Naive B cell (primary cell): ENCODE results near the gene IGIP. TPM values are rescaled to one million over a fixed set of nuclear protein-coding genes. Genes with fewer than 3 reads are reported as not detected.
A peak's percentile ranks its signal among the peaks of the same experiment; 100 is the strongest.

Source experiments
- ATAC-seq, 2 donors: fragments of 150-1000 bp; cut with Tn5 transposase; 2 replicates each; pipeline ENCODE4 v1.10.0; 2021; ENCODE audit warnings: low read depth in 2 of 2, mild to moderate bottlenecking in 2 of 2, moderate library complexity in 2 of 2
- DNase-seq: peaks from one replicate; pipeline ENCODE4 v3.0.0; 2022
- H3K27ac Mint-ChIP-seq, 6 donors: one replicate each; pipeline ENCODE4 v1.8.0; 2020 to 2022; ENCODE audit warnings: mild to moderate bottlenecking in 6 of 6, mixed read lengths in 6 of 6, moderate library complexity in 5 of 6, inconsistent platforms in 2 of 6
- H3K27me3 Mint-ChIP-seq, 3 donors: one replicate each; pipeline ENCODE4 v1.8.0; 2021 to 2022; ENCODE audit warnings: mixed read lengths in 3 of 3, mild to moderate bottlenecking in 1 of 3
- H3K36me3 Mint-ChIP-seq, 2 donors: one replicate each; pipeline ENCODE4 v1.8.0; 2020 to 2022; ENCODE audit warnings: mixed read lengths in 2 of 2, inconsistent platforms in 1 of 2, mild to moderate bottlenecking in 1 of 2
- H3K4me1 Mint-ChIP-seq, 3 donors: one replicate each; pipeline ENCODE4 v1.8.0; 2020 to 2022; ENCODE audit warnings: mixed read lengths in 3 of 3, inconsistent platforms in 1 of 3, mild to moderate bottlenecking in 1 of 3, moderate library complexity in 1 of 3
- H3K4me3 Mint-ChIP-seq, 8 donors: one replicate each; pipeline ENCODE4 v1.8.0; 2020 to 2022; ENCODE audit warnings: mild to moderate bottlenecking in 8 of 8, mixed read lengths in 8 of 8, moderate library complexity in 8 of 8, inconsistent platforms in 2 of 8
- H3K9me3 Mint-ChIP-seq, 7 donors: one replicate each; pipeline ENCODE4 v1.8.0; 2020 to 2022; ENCODE audit warnings: mixed read lengths in 7 of 7, mild to moderate bottlenecking in 5 of 7, inconsistent platforms in 2 of 7, moderate library complexity in 1 of 7
- polyA plus RNA-seq, 6 donors: library from polyadenylated mRNA; unstranded; fragments of 300-500 nt; fragmentation: Illumina TruSeq; gene quantifications; one replicate each; pipeline ENCODE4 v1.2.3, GENCODE V29; 2021; ENCODE audit warnings: low read depth in 6 of 6

IGIP gene
- polyA plus RNA-seq: under 1 TPM in 5 of 6 donors, not detected in 1; 0.09 to 0.46 (median 0.18) TPM

- no peak for ATAC-seq
- H3K4me3 Mint-ChIP-seq: no peak within 1 kb of the TSS
- H3K4me1 Mint-ChIP-seq: peaks cover 12 to 15% (median 14%) of the 10 kb centered on the region in 3 donors
- no peak for DNase-seq
- no peaks in the 10 kb centered on the region for H3K27me3 Mint-ChIP-seq
- no peaks in the 10 kb centered on the region for H3K9me3 Mint-ChIP-seq
- H3K27ac Mint-ChIP-seq: no peak within 1 kb of the TSS
- H3K36me3 Mint-ChIP-seq: no peaks in the 10 kb centered on the region
Measured at GRCh38 chr5:140125637-140126036, at the start of gene IGIP. Gene IGIP, plus strand, starts transcription at chr5:140125937. Its CDS starts 2,540 bp downstream, at chr5:140128477.

GRCh38 chr5:140076142-140076541 lies 49.6 kb upstream of the IGIP start:
- Mint-ChIP-seq H3K27me3 (peaks cover 25 to 37% (median 31%) of the 10 kb centered on the region in 3 donors), H3K27ac (no peak overlapping the region), H3K4me1 (no peaks in the 10 kb centered on the region), H3K9me3 (no peaks in the 10 kb centered on the region), H3K4me3 (no peak overlapping the region), H3K36me3 (no peaks in the 10 kb centered on the region)
- ATAC-seq: no peak
- no peak for DNase-seq

- H3K27ac Mint-ChIP-seq: no peak overlapping the region
- no peaks in the 10 kb centered on the region for H3K9me3 Mint-ChIP-seq
- ATAC-seq (no peak), DNase-seq (no peak)
- no peak overlapping the region for H3K4me3 Mint-ChIP-seq
- peaks cover 21 to 37% (median 34%) of the 10 kb centered on the region in 3 donors for H3K27me3 Mint-ChIP-seq
- H3K4me1 Mint-ChIP-seq: no peaks in the 10 kb centered on the region
- no peaks in the 10 kb centered on the region for H3K36me3 Mint-ChIP-seq
Measured at GRCh38 chr5:140076788-140077187, 48.9 kb upstream of the IGIP start.

- no peak for ATAC-seq
- Mint-ChIP-seq H3K36me3 (no peaks in the 10 kb centered on the region), H3K4me3 (no peak overlapping the region), H3K9me3 (no peaks in the 10 kb centered on the region), H3K27me3 (peaks cover 26 to 47% (median 40%) of the 10 kb centered on the region in 3 donors), H3K27ac (no peak overlapping the region), H3K4me1 (no peaks in the 10 kb centered on the region)
- no peak for DNase-seq
Measured at GRCh38 chr5:140083120-140083519, 42.6 kb upstream of the IGIP start.

GRCh38 chr5:140083650-140084049 lies 42.1 kb upstream of the IGIP start:
- H3K36me3 Mint-ChIP-seq: no peaks in the 10 kb centered on the region
- DNase-seq (no peak), ATAC-seq (no peak)
- H3K27ac Mint-ChIP-seq: no peak overlapping the region
- H3K4me3 Mint-ChIP-seq: no peak overlapping the region
- peaks cover 26 to 47% (median 40%) of the 10 kb centered on the region in 3 donors for H3K27me3 Mint-ChIP-seq
- H3K4me1 Mint-ChIP-seq: no peaks in the 10 kb centered on the region
- H3K9me3 Mint-ChIP-seq: no peaks in the 10 kb centered on the region

- H3K4me1 Mint-ChIP-seq: no peaks in the 10 kb centered on the region
- H3K4me3 Mint-ChIP-seq: no peak overlapping the region
- peaks cover 5 to 8% (median 6%) of the 10 kb centered on the region in 7 donors for H3K9me3 Mint-ChIP-seq
- peaks cover 6 to 7% of the 10 kb centered on the region in 2 donors for H3K36me3 Mint-ChIP-seq
- DNase-seq (no peak), ATAC-seq (no peak)
- H3K27ac Mint-ChIP-seq: no peak overlapping the region
- peaks cover 33 to 47% (median 45%) of the 10 kb centered on the region in 3 donors for H3K27me3 Mint-ChIP-seq
Measured at GRCh38 chr5:140084541-140084940, 41.2 kb upstream of the IGIP start.

GRCh38 chr5:140090251-140090650 lies 35.5 kb upstream of the IGIP start:
- Mint-ChIP-seq H3K9me3 (peaks cover 15 to 31% (median 26%) of the 10 kb centered on the region in 7 donors), H3K4me3 (no peak overlapping the region), H3K27me3 (peaks cover 29 to 46% (median 43%) of the 10 kb centered on the region in 3 donors), H3K36me3 (peaks cover 13 to 21% of the 10 kb centered on the region in 2 donors), H3K27ac (no peak overlapping the region), H3K4me1 (no peaks in the 10 kb centered on the region)
- DNase-seq (no peak), ATAC-seq (no peak)

GRCh38 chr5:140093179-140093578 lies 32.6 kb upstream of the IGIP start:
- peaks cover 13 to 21% of the 10 kb centered on the region in 2 donors for H3K36me3 Mint-ChIP-seq
- H3K27me3 Mint-ChIP-seq: peaks cover 38 to 45% (median 39%) of the 10 kb centered on the region in 3 donors
- DNase-seq (no peak), ATAC-seq (no peak)
- H3K9me3 Mint-ChIP-seq: peaks cover 15 to 31% (median 26%) of the 10 kb centered on the region in 7 donors
- H3K27ac Mint-ChIP-seq: no peak overlapping the region
- no peak overlapping the region for H3K4me3 Mint-ChIP-seq
- H3K4me1 Mint-ChIP-seq: no peaks in the 10 kb centered on the region

GRCh38 chr5:140093866-140094265 lies 31.9 kb upstream of the IGIP start:
- Mint-ChIP-seq H3K27me3 (peaks cover 38 to 45% (median 39%) of the 10 kb centered on the region in 3 donors), H3K4me3 (no peak overlapping the region), H3K4me1 (no peaks in the 10 kb centered on the region), H3K9me3 (peaks cover 15 to 30% (median 26%) of the 10 kb centered on the region in 7 donors), H3K36me3 (peaks cover 13 to 20% of the 10 kb centered on the region in 2 donors), H3K27ac (no peak overlapping the region)
- ATAC-seq: no peak
- no peak for DNase-seq

GRCh38 chr5:140094889-140095288 lies 30.8 kb upstream of the IGIP start:
- no peak for ATAC-seq
- Mint-ChIP-seq H3K27me3 (peaks cover 33 to 46% (median 35%) of the 10 kb centered on the region in 3 donors), H3K27ac (no peak overlapping the region)

GRCh38 chr5:140101179-140101578 lies 24.6 kb upstream of the IGIP start:
- Mint-ChIP-seq H3K9me3 (peaks cover 0 to 6% (median 0%) of the 10 kb centered on the region in 7 donors), H3K4me1 (no peaks in the 10 kb centered on the region), H3K27ac (no peak overlapping the region), H3K27me3 (peaks cover 25 to 40% (median 36%) of the 10 kb centered on the region in 3 donors), H3K36me3 (peaks cover 0 to 3% of the 10 kb centered on the region in 2 donors), H3K4me3 (peak overlapping the region in 1 of 8 donors; percentile 5)
- no peak for ATAC-seq
- DNase-seq: no peak

More at GRCh38 chr5:140094889-140095288, 30.8 kb upstream of the IGIP start:
- no peak overlapping the region for H3K4me3 Mint-ChIP-seq
- H3K36me3 Mint-ChIP-seq: peaks cover 6 to 12% of the 10 kb centered on the region in 2 donors
- no peaks in the 10 kb centered on the region for H3K4me1 Mint-ChIP-seq
- DNase-seq: no peak
- peaks cover 9 to 20% (median 16%) of the 10 kb centered on the region in 7 donors for H3K9me3 Mint-ChIP-seq

- ATAC-seq (no peak), DNase-seq (no peak)
- Mint-ChIP-seq H3K4me1 (peaks cover 6 to 13% (median 8%) of the 10 kb centered on the region in 3 donors), H3K27ac (no peak overlapping the region), H3K36me3 (peaks cover 0 to 3% of the 10 kb centered on the region in 2 donors), H3K4me3 (no peak overlapping the region), H3K9me3 (peaks cover 0 to 6% (median 0%) of the 10 kb centered on the region in 7 donors), H3K27me3 (peaks cover 16 to 33% (median 31%) of the 10 kb centered on the region in 3 donors)
Measured at GRCh38 chr5:140103154-140103553, 22.6 kb upstream of the IGIP start.

- peaks cover 19 to 36% (median 31%) of the 10 kb centered on the region in 3 donors for H3K27me3 Mint-ChIP-seq
- no peak overlapping the region for H3K27ac Mint-ChIP-seq
- no peak for ATAC-seq
Measured at GRCh38 chr5:140104100-140104499, 21.6 kb upstream of the IGIP start.

GRCh38 chr5:140106101-140106500 lies 19.6 kb upstream of the IGIP start:
- Mint-ChIP-seq H3K27me3 (peaks cover 15 to 24% (median 18%) of the 10 kb centered on the region in 3 donors), H3K4me3 (peak overlapping the region in 6 of 8 donors; percentile 23 to 96 (median 64)), H3K36me3 (peaks cover 0 to 3% of the 10 kb centered on the region in 2 donors), H3K9me3 (peaks cover 0 to 3% (median 0%) of the 10 kb centered on the region in 7 donors), H3K27ac (peak overlapping the region in 4 of 6 donors; percentile 17 to 98 (median 76)), H3K4me1 (peaks cover 18 to 30% (median 24%) of the 10 kb centered on the region in 3 donors)
- ATAC-seq (no peak), DNase-seq (no peak)

More at GRCh38 chr5:140104100-140104499, 21.6 kb upstream of the IGIP start:
- Mint-ChIP-seq H3K4me3 (no peak overlapping the region), H3K9me3 (peaks cover 0 to 6% (median 0%) of the 10 kb centered on the region in 7 donors), H3K4me1 (peaks cover 13 to 23% (median 18%) of the 10 kb centered on the region in 3 donors), H3K36me3 (peaks cover 0 to 3% of the 10 kb centered on the region in 2 donors)
- no peak for DNase-seq
